Memory B cell (primary cell): Measurements from ENCODE around the gene RAB36.

Source experiments
- ATAC-seq: fragments of 150-1000 bp; cut with Tn5 transposase; 2 replicates; pipeline ENCODE4 v1.10.0; 2021; ENCODE audit warnings: low read depth, mild to moderate bottlenecking, moderate library complexity
- DNase-seq, 2 donors: peaks; one replicate each; pipeline ENCODE4 v3.0.0; 2022; ENCODE audit warnings: low spot score in 2 of 2
- H3K27ac Mint-ChIP-seq: one replicate; pipeline ENCODE4 v1.8.0; 2022; ENCODE audit warnings: mild to moderate bottlenecking, moderate library complexity, mixed read lengths
- H3K27me3 Mint-ChIP-seq: one replicate; pipeline ENCODE4 v1.8.0; 2022; ENCODE audit warnings: mixed read lengths
- H3K36me3 Mint-ChIP-seq: one replicate; pipeline ENCODE4 v1.8.0; 2022; ENCODE audit warnings: mild to moderate bottlenecking, mixed read lengths
- H3K4me1 Mint-ChIP-seq: one replicate; pipeline ENCODE4 v1.8.0; 2022; ENCODE audit warnings: mixed read lengths
- H3K4me3 Mint-ChIP-seq: one replicate; pipeline ENCODE4 v1.8.0; 2022; ENCODE audit warnings: mild to moderate bottlenecking, moderate library complexity, mixed read lengths
- H3K9me3 Mint-ChIP-seq: one replicate; pipeline ENCODE4 v1.8.0; 2022; ENCODE audit warnings: mixed read lengths

RAB36 gene

GRCh38 chr22:23161029-23161428, 15.8 kb downstream of the RAB36 start:
- no peak for DNase-seq
- H3K36me3 Mint-ChIP-seq = no peaks in the 10 kb centered on the region
- H3K4me1 Mint-ChIP-seq = peaks cover 2% of the 10 kb centered on the region
- no peak overlapping the region for H3K27ac Mint-ChIP-seq
- H3K9me3 Mint-ChIP-seq = no peaks in the 10 kb centered on the region
- H3K4me3 Mint-ChIP-seq = no peak overlapping the region
- no peak for ATAC-seq
- peaks cover 2% of the 10 kb centered on the region for H3K27me3 Mint-ChIP-seq

GRCh38 chr22:23161574-23161973, 16.3 kb downstream of the RAB36 start:
- DNase-seq (no peak), ATAC-seq (no peak)
- no peaks in the 10 kb centered on the region for H3K36me3 Mint-ChIP-seq
- peaks cover 2% of the 10 kb centered on the region for H3K27me3 Mint-ChIP-seq
- no peak overlapping the region for H3K27ac Mint-ChIP-seq
- H3K9me3 Mint-ChIP-seq = no peaks in the 10 kb centered on the region
- H3K4me1 Mint-ChIP-seq = peaks cover 2% of the 10 kb centered on the region
- no peak overlapping the region for H3K4me3 Mint-ChIP-seq

GRCh38 chr22:23163665-23164064, 18.4 kb downstream of the RAB36 start:
- no peaks in the 10 kb centered on the region for H3K9me3 Mint-ChIP-seq
- DNase-seq (no peak), ATAC-seq (no peak)
- H3K36me3 Mint-ChIP-seq = no peaks in the 10 kb centered on the region
- H3K4me3 Mint-ChIP-seq = no peak overlapping the region
- no peaks in the 10 kb centered on the region for H3K4me1 Mint-ChIP-seq
- H3K27ac Mint-ChIP-seq = no peak overlapping the region
- peaks cover 3% of the 10 kb centered on the region for H3K27me3 Mint-ChIP-seq

- Mint-ChIP-seq H3K27me3 (peaks cover 3% of the 10 kb centered on the region), H3K4me1 (no peaks in the 10 kb centered on the region), H3K4me3 (no peak overlapping the region), H3K9me3 (no peaks in the 10 kb centered on the region), H3K27ac (no peak overlapping the region), H3K36me3 (no peaks in the 10 kb centered on the region)
- DNase-seq (no peak), ATAC-seq (no peak)
Observed at GRCh38 chr22:23164091-23164490, 18.8 kb downstream of the RAB36 start.

GRCh38 chr22:23166042-23166831, 21.0 kb downstream of the RAB36 start:
- ATAC-seq (no peak), DNase-seq (no peak)
- no peak overlapping the region for H3K27ac Mint-ChIP-seq
- peaks cover 3% of the 10 kb centered on the region for H3K27me3 Mint-ChIP-seq
- no peak overlapping the region for H3K4me3 Mint-ChIP-seq
- no peaks in the 10 kb centered on the region for H3K4me1 Mint-ChIP-seq
- H3K36me3 Mint-ChIP-seq = no peaks in the 10 kb centered on the region
- H3K9me3 Mint-ChIP-seq = no peaks in the 10 kb centered on the region

- Mint-ChIP-seq H3K4me1 (no peaks in the 10 kb centered on the region), H3K27ac (no peak overlapping the region), H3K36me3 (no peaks in the 10 kb centered on the region), H3K27me3 (peaks cover 3% of the 10 kb centered on the region), H3K9me3 (no peaks in the 10 kb centered on the region), H3K4me3 (no peak overlapping the region)
- DNase-seq = no peak
- no peak for ATAC-seq
Observed at GRCh38 chr22:23166841-23167616, 21.8 kb downstream of the RAB36 start.

GRCh38 chr22:23168391-23169042, 23.2 kb downstream of the RAB36 start:
- ATAC-seq (no peak), DNase-seq (no peak)
- Mint-ChIP-seq H3K27ac (no peak overlapping the region), H3K9me3 (no peaks in the 10 kb centered on the region), H3K4me1 (no peaks in the 10 kb centered on the region), H3K4me3 (no peak overlapping the region), H3K36me3 (no peaks in the 10 kb centered on the region), H3K27me3 (peaks cover 3% of the 10 kb centered on the region)

- no peaks in the 10 kb centered on the region for H3K9me3 Mint-ChIP-seq
- DNase-seq = no peak
- H3K27me3 Mint-ChIP-seq = peaks cover 3% of the 10 kb centered on the region
- no peak overlapping the region for H3K4me3 Mint-ChIP-seq
- no peak for ATAC-seq
- H3K36me3 Mint-ChIP-seq = no peaks in the 10 kb centered on the region
- H3K4me1 Mint-ChIP-seq = peaks cover 2% of the 10 kb centered on the region
- no peak overlapping the region for H3K27ac Mint-ChIP-seq
Observed at GRCh38 chr22:23169043-23169406, 23.7 kb downstream of the RAB36 start.

GRCh38 chr22:23175817-23176644, 30.8 kb downstream of the RAB36 start:
- Mint-ChIP-seq H3K4me3 (no peak overlapping the region), H3K36me3 (no peaks in the 10 kb centered on the region), H3K4me1 (peaks cover 19% of the 10 kb centered on the region), H3K9me3 (peaks cover 3% of the 10 kb centered on the region), H3K27ac (no peak overlapping the region), H3K27me3 (no peaks in the 10 kb centered on the region)
- no peak for ATAC-seq
- no peak for DNase-seq

- Mint-ChIP-seq H3K4me3 (no peak overlapping the region), H3K36me3 (no peaks in the 10 kb centered on the region), H3K4me1 (peaks cover 19% of the 10 kb centered on the region), H3K27me3 (no peaks in the 10 kb centered on the region), H3K27ac (no peak overlapping the region), H3K9me3 (peaks cover 3% of the 10 kb centered on the region)
- ATAC-seq = no peak
- no peak for DNase-seq
Observed at GRCh38 chr22:23176645-23177027, 31.4 kb downstream of the RAB36 start.

GRCh38 chr22:23177197-23177596, 31.9 kb downstream of the RAB36 start:
- DNase-seq (no peak), ATAC-seq (no peak)
- Mint-ChIP-seq H3K36me3 (no peaks in the 10 kb centered on the region), H3K4me3 (no peak overlapping the region), H3K9me3 (peaks cover 3% of the 10 kb centered on the region), H3K27me3 (no peaks in the 10 kb centered on the region), H3K27ac (peak overlapping the region; percentile 2), H3K4me1 (peaks cover 22% of the 10 kb centered on the region)

- Mint-ChIP-seq H3K4me3 (peak overlapping the region; percentile 63), H3K9me3 (peaks cover 3% of the 10 kb centered on the region), H3K27me3 (no peaks in the 10 kb centered on the region), H3K36me3 (no peaks in the 10 kb centered on the region), H3K27ac (peak overlapping the region; percentile 29), H3K4me1 (peaks cover 37% of the 10 kb centered on the region)
- peak; percentile 31 for ATAC-seq
- DNase-seq = peak; percentile 63 to 67
Observed at GRCh38 chr22:23178512-23179254, 33.4 kb downstream of the RAB36 start.
